GM21360 (cell line): Measurements from ENCODE around the gene FAM241B.

ENCODE experiments used
- ATAC-seq: cut with Tn5 transposase; IDR thresholded peaks from one replicate; pipeline ENCODE4 v1.9.1; 2021; ENCODE audit warnings: mild to moderate bottlenecking, moderate library complexity; ENCODE audit not compliant: unreplicated experiment

FAM241B gene

GRCh38 chr10:69662901-69663300 is 32.9 kb downstream of the FAM241B start:
- no peak for ATAC-seq

GRCh38 chr10:69663369-69663947 is 33.4 kb downstream of the FAM241B start:
- ATAC-seq: no peak

DNA sequence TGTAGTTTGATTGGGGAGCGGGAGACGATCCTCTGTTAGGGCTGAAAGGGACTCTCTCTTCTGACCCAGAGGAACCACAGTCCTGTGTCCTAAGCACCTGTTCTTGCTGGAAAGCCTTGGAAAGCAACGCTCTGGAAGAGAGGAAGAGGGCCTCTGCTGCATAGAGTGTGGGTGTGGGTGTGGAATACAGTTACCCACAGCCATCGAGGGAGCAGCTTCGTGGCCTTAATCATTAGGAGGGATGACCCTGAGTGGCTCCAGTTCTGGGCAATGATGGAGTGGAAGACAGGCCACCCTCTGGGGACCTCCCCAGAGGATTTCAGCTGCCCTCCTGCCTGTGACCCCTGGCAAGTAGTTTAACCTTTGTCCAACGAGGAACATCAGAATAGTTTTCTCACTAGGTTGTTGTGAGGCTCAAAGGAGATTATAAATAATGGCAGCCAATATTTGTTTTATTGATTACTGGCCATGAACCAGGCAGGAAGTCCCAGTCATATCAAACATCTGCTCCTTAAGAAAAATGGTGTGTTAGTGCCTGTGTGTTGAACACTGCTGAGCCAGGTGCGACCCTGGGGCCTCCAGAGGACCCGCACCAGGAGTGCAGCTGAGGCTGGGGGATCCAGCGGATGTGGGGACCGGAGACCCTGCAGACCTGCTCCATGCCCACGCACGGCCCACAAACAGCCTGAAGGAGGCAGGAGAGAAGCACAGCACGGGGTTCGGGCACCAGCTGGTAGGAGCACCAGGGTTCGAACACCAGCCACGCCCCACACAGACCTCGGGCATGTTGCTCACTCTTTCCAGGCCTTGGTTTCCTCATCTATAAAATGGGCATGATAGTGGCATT is 35.6 kb downstream of the FAM241B start:
- ATAC-seq: no peak

DNA sequence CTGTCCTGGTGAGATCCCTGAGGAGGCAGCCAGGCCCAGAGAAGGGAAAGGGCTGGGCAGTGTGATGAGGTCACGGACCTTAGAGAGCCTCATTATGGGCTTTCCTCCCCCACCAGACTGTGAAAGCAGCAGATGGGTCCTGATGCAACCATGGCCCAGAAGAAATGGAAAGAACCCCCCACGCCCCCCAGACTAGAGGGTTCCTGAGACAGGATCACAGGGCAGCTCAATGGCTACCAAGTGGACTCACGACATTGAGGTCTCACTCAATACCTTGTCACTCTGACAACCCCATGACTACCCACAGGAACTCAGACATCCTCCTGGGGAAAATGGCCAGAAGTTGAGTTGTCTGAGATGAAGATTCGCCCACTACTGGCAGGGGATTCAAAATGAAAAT is 36.7 kb downstream of the FAM241B start:
- no peak for ATAC-seq

- ATAC-seq: no peak
Measured at GRCh38 chr10:69668721-69669120, 38.7 kb downstream of the FAM241B start.

DNA sequence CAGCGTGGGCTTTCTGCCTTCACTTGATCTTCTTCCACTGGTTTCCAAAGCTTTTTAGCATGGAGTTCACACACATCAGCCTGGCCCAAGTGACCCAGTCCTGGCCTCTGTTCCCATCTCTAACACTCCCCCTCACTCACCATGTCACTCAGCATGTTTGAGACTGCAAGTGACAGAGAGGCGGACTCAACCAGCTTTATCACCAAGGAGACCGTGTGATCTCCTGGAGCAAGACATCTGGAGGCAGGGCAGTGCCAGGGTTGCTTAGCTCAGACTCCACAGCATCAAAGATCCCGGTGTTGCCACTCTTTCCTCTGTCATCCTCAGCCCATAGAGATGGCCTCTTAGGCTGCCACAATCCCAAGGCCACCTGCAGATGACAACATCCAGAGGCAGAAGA is 39.4 kb downstream of the FAM241B start:
- no peak for ATAC-seq

DNA sequence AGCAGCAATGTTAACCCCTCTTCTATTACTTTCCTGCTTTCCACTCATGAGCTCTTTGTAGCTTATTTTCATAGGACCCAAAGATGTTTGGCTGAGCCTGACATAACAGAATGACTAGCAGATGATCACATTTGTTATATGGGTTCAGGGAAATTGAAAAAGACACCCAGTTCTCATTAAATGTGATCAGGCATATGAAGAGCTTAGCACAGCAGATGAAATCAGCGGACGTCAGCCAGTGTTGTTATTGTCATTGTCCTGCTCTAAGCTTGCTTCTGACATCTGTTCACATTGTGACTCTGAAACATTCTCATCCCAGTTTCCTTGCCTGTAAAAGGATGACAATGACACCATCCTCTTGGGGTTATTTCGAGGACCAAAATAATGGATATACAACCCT is 43.5 kb downstream of the FAM241B start:
- no peak for ATAC-seq

GRCh38 chr10:69674786-69675185 is 44.7 kb downstream of the FAM241B start:
- no peak for ATAC-seq

DNA sequence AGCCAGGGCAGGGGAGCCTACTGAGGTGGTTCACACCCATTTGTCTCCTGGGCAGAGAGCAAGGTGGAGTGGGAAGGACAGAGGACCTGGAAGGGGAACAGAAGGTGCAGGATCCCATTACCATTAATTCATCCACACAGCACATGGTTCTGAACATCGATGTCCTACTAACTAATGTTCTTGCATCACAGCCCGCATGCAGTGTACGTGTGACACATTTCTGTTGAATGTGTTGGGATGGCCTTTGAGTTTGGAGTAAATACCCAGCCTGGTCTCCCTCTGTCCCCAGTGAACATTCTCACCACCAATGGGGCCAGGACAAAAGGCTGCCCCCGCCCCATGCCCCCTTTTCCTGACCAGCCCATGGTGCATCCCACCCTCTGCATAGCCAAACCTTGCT is 46.3 kb downstream of the FAM241B start:
- ATAC-seq: no peak

DNA sequence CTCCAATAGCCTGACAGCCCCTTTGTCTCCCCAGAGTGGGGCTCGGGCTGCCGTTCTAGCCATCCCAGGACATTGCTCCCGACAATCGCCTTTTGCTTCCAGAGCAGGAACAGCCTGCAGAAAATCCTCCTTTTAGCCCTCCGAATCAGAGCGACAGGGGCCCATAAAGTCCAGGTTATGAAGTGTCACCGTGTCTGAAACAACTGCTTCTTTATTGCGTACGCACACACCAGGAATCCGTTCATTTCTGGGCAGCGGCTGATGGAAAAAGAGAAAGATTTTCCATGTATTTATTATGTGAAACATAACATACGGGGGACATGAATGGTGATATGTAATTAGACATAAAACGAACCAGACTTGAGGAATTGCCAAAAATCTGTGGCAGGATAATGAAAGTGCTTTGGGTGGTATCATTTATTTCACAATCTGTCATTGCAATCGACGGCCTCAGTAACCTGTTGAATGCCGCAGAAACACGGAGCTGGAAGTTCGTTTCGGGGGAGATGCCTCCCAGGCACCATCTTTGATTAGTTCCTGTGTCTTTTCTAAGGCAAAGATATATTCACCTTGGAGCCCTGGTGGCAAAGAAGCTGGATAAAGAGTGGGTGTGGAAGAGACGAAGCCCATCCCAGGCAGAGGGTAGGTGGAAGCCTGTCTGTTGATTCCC is 48.1 kb downstream of the FAM241B start:
- no peak for ATAC-seq

DNA sequence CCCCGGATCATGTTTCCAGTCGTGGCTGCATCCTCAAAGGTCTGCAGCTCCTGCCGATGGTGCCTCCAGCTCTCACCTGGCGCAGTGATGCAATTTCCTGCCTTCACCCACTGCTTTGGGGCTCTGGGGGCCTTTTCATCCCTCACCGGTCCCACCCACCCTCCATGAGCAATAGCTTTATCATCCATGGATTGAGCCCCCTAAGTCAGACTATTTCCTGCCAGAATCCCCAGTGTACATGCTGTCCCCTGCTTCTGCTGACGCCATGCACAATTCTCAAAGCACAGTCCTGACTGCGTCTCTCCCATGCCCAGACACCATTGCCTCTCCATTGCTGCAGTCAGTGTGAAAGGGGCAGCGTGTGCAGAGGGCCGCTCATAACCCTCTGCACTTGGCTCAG is 49.7 kb downstream of the FAM241B start:
- ATAC-seq: no peak

DNA sequence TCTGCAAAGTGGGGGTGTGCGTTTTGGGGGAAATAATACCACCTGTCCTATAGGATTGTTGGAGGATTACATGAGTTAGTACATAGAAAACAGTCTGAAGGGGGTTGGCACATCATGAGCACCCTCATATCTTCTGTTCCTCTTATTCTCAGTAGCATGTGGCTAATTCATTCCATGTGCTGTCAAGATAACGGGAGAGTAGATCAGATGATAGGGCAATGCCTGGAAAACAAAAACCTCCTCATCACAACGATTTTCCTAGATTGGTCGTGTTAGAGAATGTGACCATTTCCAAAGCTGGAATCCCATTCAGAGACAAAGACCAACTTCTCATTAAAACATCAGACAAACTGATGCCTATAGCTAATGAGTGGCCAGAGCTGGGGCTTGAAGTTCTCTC is 50.6 kb downstream of the FAM241B start:
- ATAC-seq: no peak

- ATAC-seq: no peak
Measured at GRCh38 chr10:69681436-69681835, 51.4 kb downstream of the FAM241B start.

DNA sequence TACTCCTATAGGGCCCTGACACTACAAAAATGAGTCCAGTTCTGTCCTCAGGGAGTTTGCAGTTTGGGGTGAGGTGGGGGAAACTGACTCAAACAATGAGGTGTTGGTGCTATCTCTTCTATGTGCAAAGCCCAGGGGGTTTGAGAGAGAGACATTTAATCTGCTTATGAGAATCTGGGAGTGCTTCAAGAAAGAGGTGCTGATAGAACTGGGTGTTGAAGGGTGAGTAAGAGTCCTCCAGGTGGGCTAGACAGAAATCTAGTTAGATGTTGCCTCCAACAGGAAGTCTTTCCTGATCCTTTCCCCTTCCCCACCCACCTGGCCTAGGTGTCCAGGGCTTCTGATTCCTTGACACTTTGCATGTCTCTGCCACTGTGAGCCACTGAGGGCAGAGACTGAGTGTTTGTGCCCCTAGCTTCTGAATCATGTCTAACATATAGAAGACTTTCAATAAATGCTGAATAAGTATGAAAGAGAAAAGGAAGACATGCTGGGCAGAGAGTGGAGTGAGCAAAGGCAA is 53.0 kb downstream of the FAM241B start:
- no peak for ATAC-seq
